ENCODE data around the gene APOBEC3A. TPM values are rescaled to one million over a fixed set of nuclear protein-coding genes. Genes with fewer than 3 reads are reported as not detected.

APOBEC3A gene
- total and polyA plus RNA-seq, 10 of the 15 experiments (the other 5 are each of a cell fraction or from before 2014, with no cell fraction given), result 0.20 TPM; not detected in 9

GRCh38 chr22:38984784-38985757, 27.7 kb downstream of the APOBEC3A start (continued):
- 0 out of 2 replicates have a peak, but pooled peaks have one; percentile 60 for TF ChIP-seq RCOR1 (conservative IDR thresholded peaks at IDR 0.05; ENCODE audit: low read depth, low read length)
- TF ChIP-seq SPI1 (IDR thresholded peaks at IDR 0.05; ENCODE audit: borderline replicate concordance, insufficient read depth, low read depth, low read length), result peak; percentile 67
- TF ChIP-seq TCF7 (IDR thresholded peaks at IDR 0.05; ENCODE audit: borderline replicate concordance), result peak; percentile 48; the same call in 1 of the 2 replicates
- TF ChIP-seq ATF3 (IDR thresholded peaks at IDR 0.05; ENCODE audit: borderline replicate concordance, extremely low read depth, low read depth, low read length), result peak; percentile 51; the same call in 1 of the 2 replicates
- peak; percentile 73 for TF ChIP-seq PKNOX1 (IDR thresholded peaks at IDR 0.05)
- TF ChIP-seq TCF12 (IDR thresholded peaks at IDR 0.05; ENCODE audit: low read depth, low read length), result peak; percentile 94
- TF ChIP-seq POLR2A (IDR thresholded peaks at IDR 0.05; ENCODE audit: low read depth, low read length), result peak; percentile 43; the same call in 1 of the 2 replicates
- 0 out of 2 replicates have a peak, but pooled peaks have one; percentile 45 for TF ChIP-seq CHD4 (IDR thresholded peaks at IDR 0.05)
- peak; percentile 98 for TF ChIP-seq RELA (IDR thresholded peaks at IDR 0.05; ENCODE audit: borderline replicate concordance, partially characterized antibody)
- TF ChIP-seq RELB (IDR thresholded peaks at IDR 0.05; ENCODE audit: low read depth), result peak; percentile 99
- peak; percentile 81 to 91 for TF ChIP-seq EP300 (IDR thresholded peaks at IDR 0.05; ENCODE audit: borderline replicate concordance in 1 of 2, control insufficient read depth in 1 of 2, low read depth in 2 of 2, low read length in 2 of 2)
- peak; percentile 71; the same call in 1 of the 2 replicates for TF ChIP-seq BMI1 (IDR thresholded peaks at IDR 0.05; ENCODE audit: borderline replicate concordance)
- TF ChIP-seq FOXK2 (IDR thresholded peaks at IDR 0.05), result peak; percentile 72
- TF ChIP-seq KLF5 (IDR thresholded peaks at IDR 0.05; ENCODE audit: partially characterized antibody), result peak; percentile 75
- TF ChIP-seq BACH1 (IDR thresholded peaks at IDR 0.05; ENCODE audit: borderline replicate concordance), result peak; percentile 58; the same call in 1 of the 2 replicates
- peak; percentile 92 to 96 for TF ChIP-seq BHLHE40 (IDR thresholded peaks at IDR 0.05; ENCODE audit: borderline replicate concordance in 1 of 2, low read depth in 2 of 2, low read length in 1 of 2)
- TF ChIP-seq SP1 (IDR thresholded peaks at IDR 0.05; ENCODE audit: low read depth, low read length), result peak; percentile 47
- peak; percentile 67 for TF ChIP-seq PML (IDR thresholded peaks at IDR 0.05; ENCODE audit: low read length)
- peak; percentile 94 for TF ChIP-seq NR2F1 (conservative IDR thresholded peaks at IDR 0.05)
- peak; percentile 94 for TF ChIP-seq IKZF1 (conservative IDR thresholded peaks at IDR 0.05)
- TF ChIP-seq RUNX3 (IDR thresholded peaks at IDR 0.05; ENCODE audit: low read length), result peak; percentile 96
- peak; percentile 81 for TF ChIP-seq DPF2 (IDR thresholded peaks at IDR 0.05)
- TF ChIP-seq CREB1 (IDR thresholded peaks at IDR 0.05; ENCODE audit: low read depth), result 0 out of 2 replicates have a peak, but pooled peaks have one; percentile 37
- TF ChIP-seq MEF2A (IDR thresholded peaks at IDR 0.05; ENCODE audit: insufficient read depth, low read depth, low read length), result peak; percentile 98
- 0 out of 2 replicates have a peak, but pooled peaks have one; percentile 39 for TF ChIP-seq IRF4 (IDR thresholded peaks at IDR 0.05; ENCODE audit: low read depth, low read length)
- peak; percentile 94 for TF ChIP-seq EED (IDR thresholded peaks at IDR 0.05; ENCODE audit: low read depth)
- TF ChIP-seq MTA2 (IDR thresholded peaks at IDR 0.05; ENCODE audit: low read depth), result peak; percentile 94
- peak; percentile 92 for TF ChIP-seq CREM (IDR thresholded peaks at IDR 0.05; ENCODE audit: low read depth)
- peak; percentile 89; the same call in 1 of the 2 replicates for TF ChIP-seq CBFB (IDR thresholded peaks at IDR 0.05; ENCODE audit: low read depth)
